K562 (cell line): ENCODE measurements around the gene TNN. TPM values are rescaled to one million over a fixed set of nuclear protein-coding genes. Genes with fewer than 3 reads are reported as not detected.

Experiments
- FOXM1 ChIP-seq, 2 experiments: fragments of 450-650 bp in 1 of 2; sonication (generic) in 1 of 2; formaldehyde crosslinking in 1 of 2; IDR thresholded peaks; 2 replicates each; pipeline versions ENCODE4 v1.6.1 to v1.9.0; 2017 to 2022; ENCODE audit warnings: low read depth in 2 of 2, mild to moderate bottlenecking in 2 of 2, missing genetic modification reagents in 1 of 2, moderate library complexity in 1 of 2
- GATAD2B ChIP-seq: fragments of 450-650 bp; IDR thresholded peaks from 2 replicates; pipeline ENCODE4 v1.6.1; 2017; ENCODE audit warnings: mild to moderate bottlenecking, borderline replicate concordance
- HLTF ChIP-seq: fragments of 450-650 bp; IDR thresholded peaks from 2 replicates; pipeline ENCODE4 v1.6.1; 2016
- ILK ChIP-seq: fragments of 450-650 bp; IDR thresholded peaks from 2 replicates; pipeline ENCODE4 v1.6.1; 2016; ENCODE audit warnings: missing genetic modification characterization, low read depth, mild to moderate bottlenecking, missing compliant biosample characterization, moderate library complexity, borderline replicate concordance
- NR2C2 ChIP-seq, 2 experiments: fragments of 200-800 bp in 1 of 2; sonication (Bioruptor generic) in 1 of 2; sonication (generic) in 1 of 2; formaldehyde crosslinking in 1 of 2; IDR thresholded peaks; 2 replicates each; pipeline versions ENCODE4 v1.6.1 to v1.8.0; 2016 to 2022; ENCODE audit warnings: mild to moderate bottlenecking in 1 of 2, missing compliant biosample characterization in 1 of 2, missing genetic modification characterization in 1 of 2, missing genetic modification reagents in 1 of 2
- NR3C1 ChIP-seq: sonication (generic); formaldehyde crosslinking; IDR thresholded peaks from 2 replicates; pipeline ENCODE4 v1.8.1; 2022; ENCODE audit warnings: missing genetic modification reagents
- PBX2 ChIP-seq, 2 experiments: IDR thresholded peaks in 1 of 2; conservative IDR thresholded peaks in 1 of 2; 2 replicates each; pipeline ENCODE4 v1.6.1; 2016; ENCODE audit warnings: low read depth in 2 of 2, mild to moderate bottlenecking in 1 of 2, missing compliant biosample characterization in 1 of 2, missing genetic modification characterization in 1 of 2, moderate library complexity in 1 of 2
- RCOR1 ChIP-seq, 2 experiments: IDR thresholded peaks; 2 replicates each; pipeline ENCODE4 v1.6.1; 2012; ENCODE audit warnings: low read depth in 2 of 2, low read length in 2 of 2, borderline replicate concordance in 1 of 2, improper control_type of control experiment in 1 of 2
- RFX1 ChIP-seq: fragments of 450-650 bp; IDR thresholded peaks from 2 replicates; pipeline ENCODE4 v1.6.1; 2016; ENCODE audit warnings: mild to moderate bottlenecking, moderate library complexity
- SFPQ ChIP-seq: fragments of 200-400 bp; formaldehyde crosslinking; IDR thresholded peaks from 2 replicates; pipeline ENCODE4 v1.6.1; 2017; ENCODE audit warnings: mild to moderate bottlenecking, low read depth, low read length, moderate library complexity
- SIN3A ChIP-seq, 2 experiments: fragments of 150-350 bp in 1 of 2; IDR thresholded peaks; 2 replicates each; pipeline ENCODE4 v1.6.1; 2011 to 2016; ENCODE audit warnings: borderline replicate concordance in 2 of 2, low read depth in 2 of 2, low read length in 2 of 2, mild to moderate bottlenecking in 2 of 2, moderate library complexity in 2 of 2; ENCODE audit not compliant: control insufficient read depth in 1 of 2
- XRCC5 ChIP-seq: fragments of 200-400 bp; formaldehyde crosslinking; IDR thresholded peaks from 2 replicates; pipeline ENCODE4 v1.6.1; 2017; ENCODE audit warnings: low read depth, mild to moderate bottlenecking, low read length
- ZNF175 ChIP-seq: fragments of 200-800 bp; sonication (Bioruptor generic); IDR thresholded peaks from 2 replicates; pipeline ENCODE4 v1.6.1; 2016; ENCODE audit warnings: low read depth, mild to moderate bottlenecking, missing genetic modification characterization, missing compliant biosample characterization
- ZNF239 ChIP-seq: fragments of 250-450 bp; sonication (Bioruptor Pico); IDR thresholded peaks from 2 replicates; pipeline ENCODE4 v1.4.0; 2020; ENCODE audit warnings: mild to moderate bottlenecking
- ZNF586 ChIP-seq: fragments of 450-650 bp; formaldehyde crosslinking; conservative IDR thresholded peaks from 2 replicates; pipeline ENCODE4 v1.4.0; 2020; ENCODE audit warnings: mild to moderate bottlenecking, moderate library complexity
- polyA plus RNA-seq, 8 experiments: library from polyadenylated mRNA; depleted of rRNA in 4 of 8; stranded (reverse) in 5 of 8; unstranded in 3 of 8; fragments of >200 nt; fragmentation: Nextera tagmentation in 2 of 8; fragmentation: Illumina TruSeq in 1 of 8; extraction: Ambion mirVana in 2 of 8; extraction: Trizol in 1 of 8; gene quantifications; 2 replicates each; pipeline versions ENCODE4 v1.2.1 to v1.2.3, GENCODE V29; 2011 to 2014; ENCODE audit warnings: inconsistent platforms in 1 of 8, missing spikeins in 1 of 8
- total RNA-seq, 7 experiments: library from RNA; depleted of rRNA in 6 of 7; stranded (reverse); fragments of >200 nt in 6 of 7; fragmentation: Illumina TruSeq in 2 of 7; extraction: Trizol in 2 of 7; gene quantifications; 2 replicates each; pipeline versions ENCODE4 v1.2.1 to v1.2.3, GENCODE V29; 2011 to 2021; ENCODE audit warnings: low replicate concordance in 1 of 7
- TF ChIP-seq, protein P1 (sequence below), 3 experiments: IDR thresholded peaks in 2 of 3; conservative IDR thresholded peaks in 1 of 3; 2 replicates each; pipeline ENCODE4 v1.5.1; 2011 to 2012; ENCODE audit warnings: low read length in 3 of 3, mild to moderate bottlenecking in 3 of 3, control low read depth in 2 of 3, improper control_type of control experiment in 1 of 3, inconsistent platforms in 1 of 3, low read depth in 1 of 3, mixed read lengths in 1 of 3, moderate library complexity in 1 of 3; ENCODE audit not compliant: insufficient read depth in 2 of 3

TNN gene
- total and polyA plus RNA-seq, 9 of the 15 experiments (the other 6 are each of a cell fraction or from before 2014, with no cell fraction given), result 0.01 to 0.09 (median 0.07) TPM; not detected in 4

- TF ChIP-seq SFPQ (no peak), GATAD2B (no peak; the same call in 1 of the 2 replicates), RCOR1 (IDR thresholded peaks at IDR 0.05; ENCODE audit: borderline replicate concordance in 1 of 2, low read depth in 2 of 2, low read length in 2 of 2) (peak in 1 of 2 experiments; percentile 58; a peak in 1 of 4 replicates), RFX1 (no peak), NR2C2 (CRISPR knock-in tag; IDR thresholded peaks at IDR 0.05) (peak; percentile 17), NR2C2 (tag; IDR thresholded peaks at IDR 0.05) (peak; percentile 85), SIN3A (IDR thresholded peaks at IDR 0.05; ENCODE audit: borderline replicate concordance in 2 of 2, control insufficient read depth in 1 of 2, low read depth in 2 of 2, low read length in 2 of 2) (peak; percentile 74 to 96), XRCC5 (peak; percentile 89), ZNF239 (CRISPR knock-in tag) (no peak), ZNF175 (CRISPR knock-in tag) (peak; percentile 87; the same call in 1 of the 2 replicates), PBX2 (CRISPR knock-in tag; IDR thresholded peaks at IDR 0.05; ENCODE audit: low read depth) (no peak), PBX2 (tag; conservative IDR thresholded peaks at IDR 0.05; ENCODE audit: low read depth) (no peak), ZNF586 (no peak), ILK (tag) (no peak), FOXM1 (IDR thresholded peaks at IDR 0.05; ENCODE audit: low read depth) (peak; percentile 49; the same call in 1 of the 2 replicates), FOXM1 (CRISPR knock-in tag; IDR thresholded peaks at IDR 0.05; ENCODE audit: low read depth) (no peak; the same call in 1 of the 2 replicates), NR3C1 (CRISPR knock-in tag) (no peak), HLTF (0 out of 2 replicates have a peak, but pooled peaks have one; percentile 55)
- TF ChIP-seq, protein P1, sequence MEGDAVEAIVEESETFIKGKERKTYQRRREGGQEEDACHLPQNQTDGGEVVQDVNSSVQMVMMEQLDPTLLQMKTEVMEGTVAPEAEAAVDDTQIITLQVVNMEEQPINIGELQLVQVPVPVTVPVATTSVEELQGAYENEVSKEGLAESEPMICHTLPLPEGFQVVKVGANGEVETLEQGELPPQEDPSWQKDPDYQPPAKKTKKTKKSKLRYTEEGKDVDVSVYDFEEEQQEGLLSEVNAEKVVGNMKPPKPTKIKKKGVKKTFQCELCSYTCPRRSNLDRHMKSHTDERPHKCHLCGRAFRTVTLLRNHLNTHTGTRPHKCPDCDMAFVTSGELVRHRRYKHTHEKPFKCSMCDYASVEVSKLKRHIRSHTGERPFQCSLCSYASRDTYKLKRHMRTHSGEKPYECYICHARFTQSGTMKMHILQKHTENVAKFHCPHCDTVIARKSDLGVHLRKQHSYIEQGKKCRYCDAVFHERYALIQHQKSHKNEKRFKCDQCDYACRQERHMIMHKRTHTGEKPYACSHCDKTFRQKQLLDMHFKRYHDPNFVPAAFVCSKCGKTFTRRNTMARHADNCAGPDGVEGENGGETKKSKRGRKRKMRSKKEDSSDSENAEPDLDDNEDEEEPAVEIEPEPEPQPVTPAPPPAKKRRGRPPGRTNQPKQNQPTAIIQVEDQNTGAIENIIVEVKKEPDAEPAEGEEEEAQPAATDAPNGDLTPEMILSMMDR (IDR thresholded peaks at IDR 0.05 in 2 of 3, conservative IDR thresholded peaks at IDR 0.05 in 1 of 3; ENCODE audit: insufficient read depth in 2 of 3, low read depth in 1 of 3, low read length in 3 of 3), result no peak; a peak in 2 of 6 replicates
These were observed 44.4 kb upstream of the TNN start, which contains the start of gene MRPS14 (continued) for GRCh38 chr1:175023043-175023921.
